GM15510 (cell line): ENCODE measurements around the gene DPEP3.

ENCODE experiments used
- POLR2A ChIP-seq: IDR thresholded peaks from 3 replicates; pipeline ENCODE4 v1.6.1; 2011; ENCODE audit warnings: borderline replicate concordance; ENCODE audit not compliant: insufficient read length; ENCODE audit errors: extremely low read depth

Gene DPEP3

DNA sequence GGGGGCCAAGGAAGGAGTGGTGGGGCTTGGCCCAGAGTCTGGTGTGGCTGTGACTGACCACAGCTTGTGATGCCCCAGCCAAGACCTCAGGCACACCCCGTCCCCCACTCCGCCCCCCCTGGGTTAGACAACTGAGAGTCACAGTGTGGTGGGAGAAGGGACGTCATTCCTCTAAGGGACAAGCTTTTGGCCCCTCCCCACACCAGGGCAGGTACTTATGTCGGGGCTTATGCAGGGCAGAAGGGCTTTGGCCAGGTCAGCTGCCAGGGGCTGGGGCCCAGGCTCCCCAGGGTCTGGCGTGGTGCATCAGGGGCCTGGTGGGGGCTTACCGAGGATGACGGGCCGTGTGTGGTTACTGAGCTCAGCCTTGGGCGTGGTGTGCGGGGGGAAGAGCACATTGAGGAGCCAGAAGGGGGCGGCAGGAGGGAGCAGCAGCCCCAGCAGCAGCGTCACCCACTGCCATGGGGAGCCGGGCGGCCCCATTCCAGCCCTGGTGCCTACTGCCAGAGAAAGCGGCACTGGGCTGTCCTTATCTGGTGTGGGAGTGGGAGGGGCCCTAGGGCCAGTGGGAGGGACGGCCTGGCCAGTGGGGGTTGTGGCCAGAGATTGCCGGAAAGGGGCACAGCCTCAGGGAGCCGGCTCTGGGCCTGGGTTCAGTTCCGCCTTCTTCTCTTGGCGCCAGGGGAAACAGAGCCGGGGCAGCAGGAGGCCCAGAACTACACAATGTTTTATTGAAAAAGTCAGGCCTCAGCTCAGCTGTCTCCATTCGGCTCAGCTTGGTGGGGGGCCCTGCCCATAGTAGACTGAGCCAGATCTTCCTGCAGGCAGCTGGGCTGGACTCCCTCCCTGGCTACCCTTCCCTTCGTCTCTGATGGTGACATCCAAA, 36.4 kb downstream of the DPEP3 start, which contains the start of gene LCAT:
LCAT (minus strand) TSS at position 502 of the 886 bp plus-strand sequence; CDS start at position 483, 19 bp downstream.
- TF ChIP-seq POLR2A: no peak

DNA sequence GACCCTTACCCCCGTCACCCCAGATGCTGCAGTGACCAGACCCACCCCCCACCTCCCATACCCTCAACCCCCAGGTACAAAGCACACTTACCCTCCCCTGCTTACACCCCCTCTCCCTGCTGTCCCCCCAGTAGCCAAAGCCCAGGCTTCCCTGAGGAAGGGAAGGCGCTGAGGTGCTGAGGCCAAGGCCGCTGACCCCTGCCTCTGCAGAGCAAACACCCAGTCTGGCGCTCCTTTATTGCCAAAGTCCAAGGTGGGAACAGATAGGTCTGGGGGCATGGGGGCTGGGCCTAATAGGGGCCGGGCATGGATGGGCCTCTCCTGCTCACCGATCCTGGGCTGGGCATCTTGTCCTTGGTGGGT, 37.1 kb downstream of the DPEP3 start:
- TF ChIP-seq POLR2A: no peak

- no peak for TF ChIP-seq POLR2A
Observed at GRCh38 chr16:67942510-67943255, 37.6 kb downstream of the DPEP3 start.

DNA sequence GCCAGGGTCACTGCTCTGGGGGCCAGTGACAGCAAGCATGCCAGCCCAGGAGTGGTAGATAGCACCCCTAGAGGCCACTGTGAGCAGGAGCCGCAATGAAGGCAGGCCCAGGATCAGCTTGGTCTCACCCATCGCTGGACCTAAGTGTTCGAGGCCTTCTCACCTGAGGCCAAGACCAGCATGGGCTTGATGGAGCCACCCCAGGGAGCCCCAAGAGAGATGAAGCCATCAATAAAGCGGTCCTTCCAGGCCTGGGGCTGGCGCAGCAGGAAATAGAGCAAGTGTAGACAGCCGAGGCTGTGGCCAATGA, 38.1 kb downstream of the DPEP3 start:
- no peak for TF ChIP-seq POLR2A

- TF ChIP-seq POLR2A: no peak
Observed at GRCh38 chr16:67941469-67942199, 38.7 kb downstream of the DPEP3 start.

- no peak for TF ChIP-seq POLR2A
Observed at GRCh38 chr16:67940446-67941089, 39.7 kb downstream of the DPEP3 start.

GRCh38 chr16:67939507-67940445, 40.5 kb downstream of the DPEP3 start:
- no peak for TF ChIP-seq POLR2A

DNA sequence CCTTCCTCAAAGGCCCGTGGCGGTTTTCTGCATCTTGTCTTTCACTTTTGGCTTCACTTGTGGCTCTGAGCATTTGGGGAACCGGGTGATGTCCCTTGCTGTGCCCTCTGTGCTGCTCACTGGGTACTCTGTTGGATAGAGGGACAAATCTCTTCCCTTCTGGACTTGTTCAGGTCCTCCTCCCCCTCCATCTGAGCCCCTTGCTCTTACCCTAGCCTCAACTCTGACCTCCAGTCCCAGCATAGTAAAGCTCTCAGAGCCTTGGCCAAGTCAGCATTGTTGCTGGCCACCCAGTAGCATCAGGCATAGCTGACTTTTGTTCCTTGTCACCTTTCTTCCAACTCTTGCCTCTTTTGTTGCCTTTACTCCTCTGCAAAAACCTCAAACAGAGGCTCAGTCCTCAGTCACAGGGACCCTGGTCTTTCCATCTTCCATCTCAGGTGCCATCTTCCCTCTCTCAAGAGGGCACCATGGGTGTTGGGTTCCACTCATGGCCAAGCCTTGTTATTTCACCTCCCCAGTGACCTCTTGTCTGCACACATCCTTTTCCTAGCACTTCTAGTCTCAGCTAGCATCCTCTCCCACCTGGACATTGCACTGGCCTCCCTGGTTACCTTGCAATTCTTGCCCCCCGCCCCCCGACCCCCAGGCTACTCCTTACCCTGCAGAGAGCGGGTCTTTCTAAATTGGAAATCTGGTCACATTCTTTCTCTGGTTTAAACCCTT, 43.3 kb downstream of the DPEP3 start:
- TF ChIP-seq POLR2A: peak; percentile 32

DNA sequence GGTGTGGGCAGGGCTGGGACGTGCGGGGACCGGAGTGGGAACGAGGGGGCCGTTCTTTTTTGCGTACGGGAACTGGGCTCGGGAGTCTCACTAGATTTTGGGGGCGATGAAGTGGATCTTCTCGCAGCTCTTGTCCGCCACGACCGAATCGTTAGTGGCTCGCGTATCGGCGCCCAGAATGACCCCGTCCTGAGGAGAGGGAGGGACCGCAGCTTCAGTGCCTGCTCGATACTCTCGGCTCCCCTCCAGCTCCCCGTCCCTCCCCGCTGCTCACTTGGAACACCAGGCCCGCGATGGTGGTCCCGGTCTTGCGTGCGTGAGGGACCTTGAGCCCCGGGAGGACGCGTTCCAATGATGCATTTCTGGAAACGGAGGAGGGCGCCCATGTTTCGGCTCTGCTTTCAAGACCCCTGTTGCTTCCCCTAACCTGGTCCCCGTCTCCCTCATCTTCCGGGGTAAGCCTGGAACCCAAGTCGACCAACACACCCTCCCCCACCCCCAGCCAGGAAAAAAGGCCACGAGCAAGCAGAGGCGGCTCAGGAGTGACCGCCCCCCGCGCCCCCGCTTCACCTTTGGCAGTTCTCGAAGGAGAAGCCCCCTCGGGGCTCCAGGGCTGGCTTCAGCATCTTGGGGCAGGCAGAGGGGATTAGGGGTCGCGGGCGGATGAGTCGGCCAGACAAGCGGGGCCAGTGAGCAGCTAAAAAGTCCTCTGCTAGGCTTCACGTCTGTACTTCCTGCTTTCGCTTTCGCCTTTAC, 44.0 kb downstream of the DPEP3 start, which contains the start of gene PSMB10:
PSMB10 (minus strand) TSS at position 727 of the 756 bp plus-strand sequence; CDS start at position 626, 101 bp downstream.
- peak; percentile 79 for TF ChIP-seq POLR2A

- peak; percentile 79 for TF ChIP-seq POLR2A
Observed at GRCh38 chr16:67935402-67936123, 44.7 kb downstream of the DPEP3 start.

DNA sequence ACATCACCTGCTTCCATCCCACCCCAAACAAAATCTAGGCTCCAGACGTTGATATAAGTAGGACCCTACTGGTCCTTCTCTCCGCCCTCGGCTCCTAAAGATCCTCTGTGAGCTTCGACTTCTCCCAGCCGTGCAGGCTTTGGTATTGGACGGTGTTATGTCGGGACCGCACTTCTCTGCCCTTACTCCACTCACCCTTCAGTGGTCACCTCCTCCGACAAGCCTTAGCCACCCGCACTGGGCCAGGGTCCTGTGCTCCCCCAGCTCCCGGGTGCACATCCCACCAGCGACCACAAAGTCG, 45.2 kb downstream of the DPEP3 start:
- TF ChIP-seq POLR2A: no peak
